Mononuclear cell (primary cell): ENCODE data around the gene CDIPT. TPM values are rescaled to one million over a fixed set of nuclear protein-coding genes. Genes with fewer than 3 reads are reported as not detected.
A peak's percentile ranks its signal among the peaks of the same experiment; 100 is the strongest.
"Not testable (repeated sequence)": the region's sequence is repeated elsewhere in the genome, so short reads cannot be mapped to it uniquely, and the experiment has no call there.

Experiments
- H3K27me3 ChIP-seq: 2 replicates; pipeline ENCODE4 v1.6.0; 2011; ENCODE audit warnings: low read length, control low read depth; ENCODE audit not compliant: insufficient read depth
- H3K4me1 ChIP-seq: 2 replicates; pipeline ENCODE4 v1.5.1; 2011; ENCODE audit warnings: mild to moderate bottlenecking, low read length, control low read depth; ENCODE audit not compliant: insufficient read depth
- H3K4me3 ChIP-seq: 2 replicates; pipeline ENCODE4 v1.5.1; 2011; ENCODE audit warnings: mild to moderate bottlenecking, low read length, moderate library complexity
- H3K9me3 ChIP-seq: 2 replicates; pipeline ENCODE4 v1.5.1; 2011; ENCODE audit warnings: low read depth, mild to moderate bottlenecking, control low read depth, low read length
- total RNA-seq: library from RNA; depleted of rRNA; stranded (reverse); fragments of >200 nt; gene quantifications from one replicate; pipeline ENCODE4 v1.2.3, GENCODE V29; 2012

The CDIPT gene
- total RNA-seq, 1 donor, result 22.1 TPM

GRCh38 chr16:29877266-29877961 lies 14.4 kb upstream of the CDIPT start:
- H3K4me1 ChIP-seq, result peaks cover 13% of the 10 kb centered on the region
- H3K27me3 ChIP-seq, result peaks cover 18% of the 10 kb centered on the region
- H3K4me3 ChIP-seq, result no peak overlapping the region
- no peaks in the 10 kb centered on the region for H3K9me3 ChIP-seq

- H3K9me3 ChIP-seq, result no peaks in the 10 kb centered on the region
- H3K4me3 ChIP-seq, result no peak overlapping the region
- peaks cover 13% of the 10 kb centered on the region for H3K4me1 ChIP-seq
- H3K27me3 ChIP-seq, result peaks cover 18% of the 10 kb centered on the region
These were observed 13.7 kb upstream of the CDIPT start for GRCh38 chr16:29876594-29877249.

- Histone ChIP-seq H3K27me3 (peaks cover 18% of the 10 kb centered on the region), H3K4me3 (no peak overlapping the region), H3K4me1 (peaks cover 13% of the 10 kb centered on the region), H3K9me3 (no peaks in the 10 kb centered on the region)
These were observed 13.2 kb upstream of the CDIPT start for GRCh38 chr16:29876217-29876593.

GRCh38 chr16:29875206-29875605 lies 12.2 kb upstream of the CDIPT start:
- Histone ChIP-seq H3K9me3 (no peaks in the 10 kb centered on the region), H3K4me1 (peaks cover 13% of the 10 kb centered on the region), H3K27me3 (peaks cover 18% of the 10 kb centered on the region), H3K4me3 (no peak overlapping the region)

- Histone ChIP-seq H3K27me3 (peaks cover 18% of the 10 kb centered on the region), H3K9me3 (no peaks in the 10 kb centered on the region), H3K4me3 (no peak overlapping the region), H3K4me1 (peaks cover 13% of the 10 kb centered on the region)
These were observed 10.3 kb upstream of the CDIPT start for GRCh38 chr16:29873319-29873718.

GRCh38 chr16:29871822-29872546 lies 9.0 kb upstream of the CDIPT start:
- Histone ChIP-seq H3K9me3 (no peaks in the 10 kb centered on the region), H3K27me3 (peaks cover 11% of the 10 kb centered on the region), H3K4me1 (peaks cover 8% of the 10 kb centered on the region), H3K4me3 (no peak overlapping the region)

GRCh38 chr16:29869067-29869466 lies 6.0 kb upstream of the CDIPT start:
- H3K4me3 ChIP-seq, H3K27me3 ChIP-seq, H3K9me3 ChIP-seq, H3K4me1 ChIP-seq: not testable (repeated sequence)

GRCh38 chr16:29868396-29869009 lies 5.5 kb upstream of the CDIPT start:
- Histone ChIP-seq H3K4me1 (peaks cover 4% of the 10 kb centered on the region), H3K27me3 (no peaks in the 10 kb centered on the region), H3K9me3 (no peaks in the 10 kb centered on the region), H3K4me3 (no peak overlapping the region)

GRCh38 chr16:29864205-29864604 lies 1.2 kb upstream of the CDIPT start:
- H3K4me3 ChIP-seq, result no peak overlapping the region
- H3K4me1 ChIP-seq, result peaks cover 29% of the 10 kb centered on the region
- H3K27me3 ChIP-seq, result no peaks in the 10 kb centered on the region
- no peaks in the 10 kb centered on the region for H3K9me3 ChIP-seq

GRCh38 chr16:29863669-29863984 lies 601 bp upstream of the CDIPT start:
- Histone ChIP-seq H3K4me3 (no peak overlapping the region), H3K9me3 (no peaks in the 10 kb centered on the region), H3K27me3 (no peaks in the 10 kb centered on the region), H3K4me1 (peaks cover 29% of the 10 kb centered on the region)

GRCh38 chr16:29862383-29862883 lies 593 bp downstream of the CDIPT start:
- Histone ChIP-seq H3K9me3 (no peaks in the 10 kb centered on the region), H3K4me3 (peak overlapping the region; percentile 90), H3K27me3 (no peaks in the 10 kb centered on the region), H3K4me1 (peaks cover 29% of the 10 kb centered on the region)

GRCh38 chr16:29860218-29860617 lies 2.8 kb downstream of the CDIPT start:
- Histone ChIP-seq H3K27me3 (no peaks in the 10 kb centered on the region), H3K9me3 (no peaks in the 10 kb centered on the region), H3K4me1 (peaks cover 29% of the 10 kb centered on the region), H3K4me3 (no peak overlapping the region)

- no peak overlapping the region for H3K4me3 ChIP-seq
- H3K9me3 ChIP-seq, result no peaks in the 10 kb centered on the region
- H3K27me3 ChIP-seq, result no peaks in the 10 kb centered on the region
- H3K4me1 ChIP-seq, result peaks cover 29% of the 10 kb centered on the region
These were observed 4.1 kb downstream of the CDIPT start for GRCh38 chr16:29858974-29859373.

- H3K27me3 ChIP-seq, result no peaks in the 10 kb centered on the region
- no peaks in the 10 kb centered on the region for H3K9me3 ChIP-seq
- H3K4me1 ChIP-seq, result peaks cover 24% of the 10 kb centered on the region
- no peak overlapping the region for H3K4me3 ChIP-seq
These were observed 4.7 kb downstream of the CDIPT start for GRCh38 chr16:29858149-29858849.
